Measurements from ENCODE around the gene NUP214.
"Not testable (repeated sequence)": the region's sequence is repeated elsewhere in the genome, so short reads cannot be mapped to it uniquely, and the experiment has no call there.

The NUP214 gene

DNA sequence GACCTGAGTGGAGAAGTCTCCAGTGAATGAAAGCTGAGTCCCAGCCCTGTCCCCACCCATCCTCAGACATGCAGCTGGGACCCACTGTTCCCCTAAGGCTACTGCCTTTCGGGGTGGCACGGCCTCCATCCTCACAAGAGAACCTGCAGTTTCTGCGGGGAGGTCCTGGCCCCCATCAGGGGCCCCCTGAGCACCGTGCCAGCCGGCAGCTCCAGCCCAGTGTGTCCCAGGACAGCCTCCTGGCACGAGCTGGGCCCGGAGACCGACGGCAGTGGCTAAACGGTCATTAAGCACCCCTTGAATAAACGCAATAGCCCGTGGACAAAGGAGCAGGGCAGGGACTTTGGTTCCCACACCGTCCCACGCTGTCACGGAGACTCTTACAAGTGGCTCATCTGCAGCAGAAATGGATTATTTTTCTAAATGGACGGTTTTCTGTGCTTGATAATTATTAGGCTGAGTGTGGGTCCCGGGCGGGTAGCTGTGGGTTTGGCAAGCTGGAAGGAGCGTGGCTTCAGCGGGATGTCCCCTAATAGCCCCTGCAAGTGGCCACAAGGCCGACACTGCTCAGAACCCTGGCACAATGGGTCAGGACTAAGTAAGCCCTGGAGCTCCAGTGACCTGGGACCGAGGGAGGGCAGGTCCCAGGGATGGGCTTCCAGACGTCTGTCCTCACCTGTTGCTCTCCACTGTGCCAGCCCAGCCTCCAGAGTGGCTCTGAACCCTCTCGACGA is 133.5 kb downstream of the NUP214 start:
- DNase-seq (ENCODE audit: low read depth in 2 of 2, low spot score in 1 of 2): no peak

- no peak for DNase-seq (ENCODE audit: low read depth in 2 of 2, low spot score in 1 of 2)
Observed at GRCh38 chr9:131259432-131259898, 134.1 kb downstream of the NUP214 start.

- DNase-seq (ENCODE audit: low read depth in 2 of 2, low spot score in 1 of 2): no peak
Observed at GRCh38 chr9:131259916-131260597, 134.7 kb downstream of the NUP214 start.

DNA sequence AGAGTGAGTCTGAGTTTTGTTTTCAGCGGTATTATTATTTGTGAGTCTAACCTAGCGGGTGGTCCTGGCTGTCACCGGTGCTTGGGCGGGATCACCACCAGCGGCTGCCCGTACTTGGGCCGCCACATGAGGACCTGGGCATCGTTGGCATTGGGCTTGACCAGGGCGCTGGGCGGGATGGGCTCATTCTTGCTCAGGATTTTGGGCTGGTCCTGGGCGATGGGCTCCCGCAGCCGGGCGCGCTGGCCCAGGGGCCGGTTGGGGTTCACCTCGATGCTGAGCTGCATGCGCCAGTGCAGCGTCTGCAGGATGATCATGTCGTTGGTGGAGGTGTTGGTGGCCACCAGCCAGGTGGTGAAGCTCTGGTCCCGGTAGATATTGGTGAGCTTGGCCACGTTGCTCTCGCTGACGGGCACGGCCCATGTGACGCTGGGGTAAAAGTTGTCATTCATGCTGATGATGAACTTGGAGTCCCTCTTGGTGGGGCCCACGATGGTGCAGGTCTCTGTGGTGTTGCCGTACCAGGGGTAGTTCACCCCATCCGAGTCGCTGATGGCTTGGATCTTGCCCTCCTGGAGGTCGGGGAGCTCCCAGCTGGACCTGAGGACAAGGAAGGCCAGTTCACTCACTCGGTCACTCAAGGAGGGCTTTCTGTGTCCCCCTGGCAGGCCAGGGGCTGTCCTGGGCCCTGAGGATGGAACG is 135.5 kb downstream of the NUP214 start:
- DNase-seq (ENCODE audit: low read depth in 2 of 2, low spot score in 1 of 2): no peak

GRCh38 chr9:131262327-131263032 is 137.1 kb downstream of the NUP214 start:
- no peak for DNase-seq (ENCODE audit: low read depth in 2 of 2, low spot score in 1 of 2)

- not testable (repeated sequence) for DNase-seq (ENCODE audit: low read depth in 2 of 2, low spot score in 1 of 2)
Observed at GRCh38 chr9:131263033-131263343, 137.6 kb downstream of the NUP214 start.

GRCh38 chr9:131263701-131264100 is 138.3 kb downstream of the NUP214 start:
- no peak for DNase-seq (ENCODE audit: low read depth in 2 of 2, low spot score in 1 of 2)

DNA sequence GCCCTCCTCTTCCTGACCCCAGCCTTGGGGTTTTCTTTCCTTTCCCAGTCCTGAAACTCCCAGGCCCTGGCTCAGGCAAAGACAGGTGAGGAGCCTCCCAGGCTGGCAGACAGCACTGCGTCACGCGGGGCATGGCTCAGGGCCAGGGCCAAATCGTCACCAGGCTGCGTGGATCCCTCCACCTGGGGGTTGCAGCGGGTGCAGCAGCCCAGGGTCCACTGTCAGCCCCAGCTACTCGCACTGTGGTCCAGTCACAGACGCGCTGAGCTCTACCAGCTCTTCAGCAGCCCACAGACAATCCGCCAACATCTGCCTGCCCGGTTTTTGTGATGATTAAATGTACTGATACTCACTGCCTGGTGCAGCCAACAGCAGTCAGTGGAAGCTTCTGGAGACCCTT is 138.8 kb downstream of the NUP214 start:
- DNase-seq (ENCODE audit: low read depth in 2 of 2, low spot score in 1 of 2): no peak

- no peak for DNase-seq (ENCODE audit: low read depth in 2 of 2, low spot score in 1 of 2)
Observed at GRCh38 chr9:131266266-131267229, 141.2 kb downstream of the NUP214 start.

DNA sequence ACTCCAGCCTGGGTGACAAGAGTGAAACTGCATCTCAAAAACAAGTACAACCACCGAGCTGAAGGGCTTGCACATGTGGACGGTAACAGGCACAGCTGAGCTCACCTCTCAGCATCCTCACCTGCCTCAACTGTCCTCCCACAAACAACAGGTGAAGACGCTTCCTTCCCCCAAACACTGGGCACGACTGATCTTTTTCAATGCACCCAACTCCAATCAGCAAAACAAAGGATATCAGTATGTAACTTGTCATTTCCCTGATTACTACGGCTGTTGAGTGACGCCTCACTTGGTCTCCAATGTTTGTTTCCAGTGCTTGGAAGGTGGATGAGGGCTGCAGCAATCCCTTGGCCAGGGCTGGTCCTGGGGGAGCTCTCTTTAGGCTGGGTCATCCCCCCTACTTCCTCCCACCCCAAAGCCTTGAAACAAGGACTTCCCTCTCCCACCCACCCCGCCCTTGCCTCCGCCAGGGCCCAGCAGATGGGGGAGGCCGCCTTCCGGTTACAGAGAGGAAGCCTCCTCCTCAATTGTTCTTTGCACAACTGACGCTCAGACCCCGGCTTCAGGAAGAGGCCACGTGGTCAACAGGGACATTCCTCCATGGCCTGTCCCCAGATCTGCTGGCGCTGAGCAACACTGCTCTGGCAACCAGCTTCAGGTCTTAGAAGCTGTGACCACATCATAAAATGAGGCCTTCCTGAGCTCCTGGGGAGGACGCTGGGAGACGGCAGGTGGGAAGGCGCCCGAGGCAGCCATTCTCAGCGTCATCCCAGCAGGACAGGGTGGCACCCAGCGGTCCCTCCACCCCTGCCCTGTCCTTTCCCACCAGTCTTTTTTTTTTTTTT is 145.0 kb downstream of the NUP214 start:
- no peak for DNase-seq (ENCODE audit: low read depth in 2 of 2, low spot score in 1 of 2)

GRCh38 chr9:131271016-131271273 is 145.6 kb downstream of the NUP214 start:
- DNase-seq (ENCODE audit: low read depth in 2 of 2, low spot score in 1 of 2): not testable (repeated sequence)

GRCh38 chr9:131271506-131271931 is 146.1 kb downstream of the NUP214 start:
- DNase-seq (ENCODE audit: low read depth in 2 of 2, low spot score in 1 of 2): no peak

DNA sequence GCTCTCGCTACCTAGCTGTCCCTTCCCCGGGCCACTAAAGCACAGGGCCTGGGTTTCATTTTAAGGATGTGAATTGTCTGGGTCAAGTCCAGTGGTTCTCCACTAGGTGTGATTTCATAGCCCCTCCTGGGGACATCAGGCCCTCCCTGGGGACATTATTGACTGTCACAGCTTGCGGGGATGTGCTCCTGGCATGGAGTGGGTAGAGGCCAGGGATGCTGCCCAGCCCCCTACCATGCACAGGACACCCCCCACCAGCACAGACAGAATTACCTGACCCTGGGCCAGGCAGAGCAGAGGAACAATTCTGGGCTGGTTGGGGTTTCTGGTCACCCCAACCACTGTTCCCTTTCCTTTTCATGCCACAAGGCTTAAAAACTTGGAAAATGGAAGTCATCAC is 146.8 kb downstream of the NUP214 start:
- no peak for DNase-seq (ENCODE audit: low read depth in 2 of 2, low spot score in 1 of 2)

DNA sequence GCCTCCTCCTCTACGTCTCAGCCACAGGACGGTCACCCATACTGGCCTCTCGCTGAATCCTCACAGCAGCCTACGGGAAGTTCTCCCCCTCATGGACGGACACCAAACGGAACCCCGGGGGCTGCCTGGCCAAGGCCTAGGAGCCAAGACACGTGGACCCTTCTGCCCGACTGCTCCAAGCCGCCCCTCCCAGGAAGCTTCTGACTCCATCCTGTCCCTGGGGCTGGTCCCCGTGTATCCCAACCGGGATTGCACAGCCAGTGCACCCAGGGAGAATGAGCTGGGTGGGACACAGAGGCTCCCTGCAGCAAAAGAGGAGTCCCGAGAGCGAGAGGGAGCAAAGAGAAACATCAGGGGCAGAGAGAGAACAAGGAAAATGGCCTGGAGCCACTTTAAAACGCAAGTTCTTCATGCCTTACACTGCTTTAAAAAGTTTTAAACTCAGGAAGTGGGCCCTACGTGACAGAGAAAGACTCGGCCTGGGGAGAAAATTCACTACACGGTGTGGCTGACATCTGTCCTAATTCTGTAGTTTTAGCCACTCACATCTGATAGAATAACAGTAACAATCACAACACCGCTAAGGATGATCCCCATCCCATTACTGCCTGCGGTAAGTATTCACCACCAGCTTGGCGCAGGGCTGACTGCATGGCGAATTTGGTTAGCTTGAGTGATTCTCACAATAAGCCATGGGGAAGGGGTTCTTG is 147.9 kb downstream of the NUP214 start:
- no peak for DNase-seq (ENCODE audit: low read depth in 2 of 2, low spot score in 1 of 2)

DNA sequence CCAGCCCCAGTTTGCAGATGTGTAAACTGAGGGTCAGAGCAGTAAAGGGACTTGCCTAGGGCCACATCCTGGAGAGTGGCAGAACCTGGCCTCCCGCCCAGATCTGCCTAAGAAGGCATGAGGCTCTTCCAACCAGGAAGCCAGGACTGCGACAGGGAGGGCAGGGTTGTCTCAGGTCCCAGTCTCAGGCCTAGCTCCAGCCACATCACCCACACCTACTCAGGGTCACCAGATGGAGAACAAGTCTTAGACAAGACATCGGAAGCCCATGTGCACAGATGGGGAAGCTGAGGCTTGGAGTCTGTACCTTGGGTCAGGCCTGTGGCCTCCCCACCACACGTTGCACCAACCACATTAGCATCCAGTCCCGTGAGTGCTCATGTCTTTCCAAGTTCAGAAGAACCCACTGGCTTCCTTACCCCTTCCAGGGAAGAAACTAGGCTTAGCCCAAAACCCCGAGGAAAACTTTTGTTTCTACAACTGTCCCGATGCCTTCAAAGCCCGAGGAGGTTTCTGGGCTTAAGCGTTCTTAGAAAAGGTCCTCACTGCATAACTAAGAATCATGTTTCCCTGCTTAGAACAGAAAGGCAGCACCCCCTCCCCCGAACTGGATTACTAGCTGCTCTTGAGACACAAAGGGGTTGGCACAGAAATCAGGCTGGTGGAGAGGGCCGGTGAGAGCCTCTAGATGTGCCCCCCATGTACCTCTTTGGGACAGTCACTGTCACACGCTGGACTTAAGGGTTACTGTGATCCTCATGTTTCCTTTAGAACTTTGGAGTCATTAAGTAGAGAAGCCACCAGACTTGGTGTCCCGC is 148.7 kb downstream of the NUP214 start:
- no peak for DNase-seq (ENCODE audit: low read depth in 2 of 2, low spot score in 1 of 2)

GRCh38 chr9:131274674-131275331 is 149.4 kb downstream of the NUP214 start:
- no peak for DNase-seq (ENCODE audit: low read depth in 2 of 2, low spot score in 1 of 2)

DNA sequence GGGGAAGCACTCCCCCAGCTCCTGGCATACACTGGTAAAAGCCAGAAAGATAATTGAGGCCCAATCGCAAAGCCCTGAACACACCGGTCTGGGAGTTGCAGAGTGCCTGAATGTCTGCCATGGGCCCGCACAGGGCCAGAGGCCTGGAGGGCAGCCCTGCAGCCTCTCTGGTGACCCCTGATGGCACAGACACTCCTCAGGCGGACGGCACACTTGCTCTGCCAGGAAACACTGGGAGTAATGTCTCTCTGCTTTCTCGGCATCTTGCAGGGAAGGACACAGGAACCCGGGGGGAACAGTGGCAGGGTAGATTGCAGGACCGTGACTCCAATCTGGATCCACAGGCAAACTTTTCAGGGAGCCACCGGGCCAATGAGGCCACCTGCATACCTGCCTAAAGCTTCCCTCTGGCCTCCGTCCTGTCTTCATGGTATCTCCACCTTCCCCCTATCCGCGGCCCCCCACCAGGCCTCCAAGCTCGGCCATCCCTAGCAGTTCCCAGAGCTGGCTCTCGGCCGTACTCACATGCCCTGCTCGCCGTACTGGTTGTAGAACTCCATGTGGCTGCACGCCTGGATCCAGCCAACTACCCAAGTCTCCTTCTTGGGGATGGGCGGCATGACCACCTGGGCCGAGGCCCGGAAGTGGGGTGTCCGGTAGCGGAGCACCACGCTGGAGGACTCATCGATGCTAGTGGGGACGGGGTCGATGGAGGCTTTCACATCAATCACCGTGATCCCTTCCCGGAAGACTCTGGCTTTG is 150.1 kb downstream of the NUP214 start:
- no peak for DNase-seq (ENCODE audit: low read depth in 2 of 2, low spot score in 1 of 2)

Measured in stimulated activated CD8-positive, alpha-beta memory T cell treated with anti-CD3 and anti-CD28 coated beads, Interleukin-4, amount 100 ng/mL, for 1 hour (primary cell).